GM19240 (cell line): ENCODE data around the gene ADAMTS2.

ENCODE experiments used
- DNase-seq: peaks from one replicate; pipeline ENCODE4 v3.0.0; 2011; ENCODE audit warnings: low spot score; ENCODE audit not compliant: insufficient read length

The ADAMTS2 gene

DNA sequence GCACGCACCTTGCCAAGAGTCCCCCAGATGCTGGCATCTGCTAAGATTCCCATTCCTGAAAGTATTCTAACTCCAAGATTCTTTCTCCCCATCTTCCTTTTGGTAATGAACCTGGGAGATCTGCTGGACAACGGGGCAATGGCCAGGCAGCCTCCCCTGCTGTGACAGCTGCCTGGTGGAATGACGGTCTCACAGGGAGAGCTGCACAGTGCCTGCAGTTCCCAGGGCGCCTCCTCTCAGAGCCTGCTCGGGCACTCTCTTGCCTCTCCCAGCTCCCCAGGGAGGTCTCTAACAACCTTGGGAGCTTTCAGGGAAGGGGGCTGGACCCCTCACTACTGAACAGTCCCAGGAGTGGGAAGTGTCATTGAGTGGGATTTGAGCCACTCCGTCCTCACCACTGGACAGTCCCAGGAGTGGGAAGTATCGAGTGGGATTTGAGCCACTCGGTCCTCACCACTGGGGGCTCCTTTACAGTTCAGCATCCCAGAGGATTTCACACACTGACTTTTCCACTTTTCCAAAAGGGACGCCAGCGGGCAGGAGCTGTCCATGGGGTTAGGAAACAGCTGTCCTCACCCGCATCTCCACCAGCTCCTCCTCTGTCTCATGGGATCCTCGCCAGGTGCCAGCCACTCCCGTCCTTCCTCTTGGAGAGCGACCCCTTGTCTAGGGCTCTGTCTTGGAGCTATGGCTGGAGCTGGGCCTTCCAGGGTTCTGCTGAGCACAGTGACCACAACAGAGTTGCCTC, 65.7 kb downstream of the ADAMTS2 start:
- no peak for DNase-seq

DNA sequence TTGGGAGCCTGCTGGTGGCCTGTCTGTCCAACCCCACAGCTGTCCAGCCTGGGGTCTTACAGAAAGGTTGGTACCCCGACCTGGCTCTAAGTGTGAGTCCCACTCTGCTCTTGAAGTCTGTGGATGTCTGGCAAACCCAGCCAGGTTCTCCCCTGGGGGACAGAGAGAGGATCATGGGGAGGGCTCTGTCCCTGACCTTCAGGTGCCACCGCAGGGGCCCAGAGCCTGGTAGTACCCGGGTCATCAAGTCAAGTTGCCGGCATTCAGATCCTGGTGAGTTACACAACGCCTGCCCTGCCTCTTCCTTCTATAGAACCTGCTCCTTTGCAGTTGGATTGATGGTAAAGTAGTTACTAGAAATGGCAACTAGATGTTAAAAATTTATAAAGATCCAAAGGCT, 66.7 kb downstream of the ADAMTS2 start:
- no peak for DNase-seq

DNA sequence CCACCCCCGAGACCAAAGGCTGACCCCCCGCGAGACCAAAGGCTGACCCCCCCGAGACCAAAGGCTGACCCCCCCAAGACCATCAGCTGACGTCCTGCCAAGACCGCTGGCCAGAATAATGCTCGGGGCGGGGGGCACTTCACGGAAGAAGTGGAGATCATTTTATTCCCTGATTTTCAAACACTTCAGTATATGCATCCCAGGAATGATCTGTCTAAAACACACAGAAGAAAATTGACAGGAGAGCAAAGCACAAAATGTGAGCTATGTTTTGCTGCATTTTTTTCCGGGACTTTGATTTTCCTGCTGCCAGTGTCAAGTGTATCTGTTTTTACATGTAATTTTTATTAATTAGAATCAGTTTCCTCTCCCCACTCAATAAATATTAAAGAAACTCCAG, 67.1 kb downstream of the ADAMTS2 start:
- DNase-seq: no peak

DNA sequence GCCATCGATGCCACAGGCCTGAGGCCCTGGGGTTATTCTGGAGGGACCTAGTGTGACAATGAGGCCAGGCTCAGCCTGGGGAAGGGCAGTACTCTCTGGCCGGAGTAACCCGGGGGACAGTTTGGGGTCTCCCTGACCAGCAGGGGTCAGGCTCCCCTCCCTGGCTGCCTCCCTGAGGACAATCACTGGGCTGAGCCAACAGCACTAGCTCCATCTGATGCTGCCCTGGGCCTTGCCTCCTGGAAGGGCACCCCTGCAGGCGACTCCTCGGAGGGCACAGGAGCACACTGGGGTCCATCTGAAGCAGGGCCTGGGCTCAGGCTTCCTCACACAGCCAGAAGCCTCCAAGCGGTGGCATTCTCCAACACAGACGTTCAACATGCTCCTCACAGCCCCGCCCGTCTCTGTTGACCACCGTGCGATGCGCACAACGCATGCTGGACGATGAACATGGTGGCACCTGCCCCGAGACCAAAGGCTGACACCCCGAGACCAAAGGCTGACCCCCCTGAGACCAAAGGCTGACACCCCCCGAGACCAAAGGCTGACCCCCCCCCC, 68.3 kb downstream of the ADAMTS2 start:
- no peak for DNase-seq

DNA sequence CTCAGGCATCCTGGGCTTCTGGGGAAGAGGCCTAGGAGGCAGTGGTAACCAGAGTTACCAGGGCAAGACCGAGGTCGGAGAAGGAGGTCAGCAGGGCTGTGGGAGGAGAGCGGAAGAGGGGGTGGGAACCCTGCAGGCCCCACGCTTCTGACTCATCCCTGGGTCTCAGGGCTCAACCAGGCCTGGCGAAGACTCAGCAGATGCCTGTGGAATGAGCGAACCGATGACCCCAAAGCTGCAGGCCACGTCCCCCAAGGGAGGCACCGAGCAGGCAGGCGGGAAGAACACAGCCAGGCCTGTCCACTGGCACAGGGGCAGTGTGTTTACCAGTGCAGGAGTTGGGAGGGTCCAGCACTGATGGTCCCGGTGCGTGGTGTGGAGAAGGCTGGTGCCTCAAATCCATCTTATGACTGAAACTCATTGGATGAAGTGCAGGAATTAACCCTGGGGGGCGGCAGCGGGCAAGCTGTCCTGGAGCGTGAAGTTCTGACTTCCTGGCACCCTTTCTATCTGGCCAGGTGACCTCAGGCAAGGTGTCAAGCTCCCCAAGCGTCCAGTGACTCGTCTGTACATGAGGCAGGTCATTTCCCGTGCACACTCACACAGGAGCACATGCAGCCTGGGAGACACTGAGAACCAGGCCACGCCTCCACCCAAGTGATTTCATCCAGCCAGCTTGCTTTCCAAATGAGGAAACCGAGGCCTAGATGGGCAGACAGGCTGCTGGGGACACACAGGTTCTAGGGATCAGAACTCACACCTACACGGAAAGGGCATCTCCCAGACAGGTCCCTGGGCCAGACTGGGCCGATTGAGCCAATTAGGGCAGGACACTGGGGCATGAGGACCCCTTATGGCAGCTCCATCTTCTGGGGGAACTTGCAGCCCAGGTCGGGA, 69.1 kb downstream of the ADAMTS2 start:
- DNase-seq: no peak

DNA sequence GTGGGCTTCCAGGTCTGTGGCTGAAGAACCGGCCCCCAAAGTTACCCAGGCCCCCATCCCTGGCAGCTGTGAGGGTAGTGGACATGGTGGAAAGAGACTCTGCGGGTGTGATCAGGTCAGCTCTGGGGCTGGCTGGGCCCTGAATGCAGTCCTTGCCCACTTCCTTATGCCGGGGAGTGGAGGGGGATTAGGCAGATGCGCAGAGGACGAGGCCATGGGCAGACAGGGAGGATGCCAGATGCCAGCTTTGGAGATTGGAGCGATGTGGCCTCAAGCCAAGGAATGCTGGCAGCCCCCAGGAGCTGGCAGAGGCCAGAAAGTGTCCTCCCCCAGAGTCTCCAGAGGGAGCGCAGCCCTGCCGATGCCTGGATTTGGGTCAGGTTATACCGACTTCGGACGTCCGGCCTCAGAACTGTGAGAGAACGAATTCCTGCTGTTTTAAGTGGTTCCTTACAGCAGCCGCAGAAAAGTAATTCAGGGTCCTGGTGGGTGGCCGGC, 69.8 kb downstream of the ADAMTS2 start:
- no peak for DNase-seq

DNA sequence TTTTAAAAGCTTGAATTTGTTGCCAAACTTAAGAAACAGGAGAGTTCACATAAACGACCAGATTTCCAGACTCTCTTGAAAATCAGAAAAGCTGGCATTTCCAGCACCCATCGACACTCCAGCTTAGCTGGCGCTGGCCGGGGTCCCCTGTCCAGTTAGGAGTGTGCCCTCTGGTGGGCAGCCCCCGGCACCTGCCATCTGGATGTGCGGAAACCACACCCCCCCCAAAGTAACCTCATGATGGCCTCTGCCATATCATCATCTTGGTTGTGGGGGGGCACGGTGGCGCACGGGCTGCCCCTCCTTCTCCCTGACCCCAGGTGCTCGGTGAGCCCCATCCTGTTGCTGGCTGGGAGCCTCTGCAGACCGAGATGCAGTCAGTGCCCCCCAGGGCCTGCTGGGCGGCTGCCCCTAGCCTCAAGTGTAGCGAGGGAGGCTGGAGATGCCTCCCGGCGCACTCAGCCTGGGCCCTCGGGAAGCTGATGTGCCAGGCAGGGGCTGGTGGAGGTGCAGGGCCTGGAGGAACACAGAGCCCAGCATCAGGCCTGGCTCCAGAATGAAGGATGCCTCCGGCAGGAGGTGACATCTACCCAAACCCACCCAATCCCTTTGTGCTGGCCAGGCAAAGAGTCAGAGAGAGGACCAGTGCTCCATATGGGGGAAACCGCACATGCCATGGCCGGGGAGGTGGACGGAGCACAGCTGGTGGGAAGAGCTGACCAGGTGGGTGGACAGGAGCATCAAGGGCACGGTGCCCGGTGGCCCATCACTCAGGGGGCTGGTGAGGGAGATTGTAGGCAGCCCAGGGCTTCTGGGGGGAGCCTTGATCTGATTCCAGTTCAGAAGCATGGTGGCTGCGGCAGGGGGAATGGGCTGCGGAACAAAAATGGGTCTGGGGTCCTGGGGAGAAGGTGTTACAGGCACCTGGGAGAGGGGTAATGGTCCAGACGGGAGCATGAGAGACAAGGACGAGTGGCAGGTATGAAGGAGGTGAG, 70.6 kb downstream of the ADAMTS2 start:
- DNase-seq: no peak

DNA sequence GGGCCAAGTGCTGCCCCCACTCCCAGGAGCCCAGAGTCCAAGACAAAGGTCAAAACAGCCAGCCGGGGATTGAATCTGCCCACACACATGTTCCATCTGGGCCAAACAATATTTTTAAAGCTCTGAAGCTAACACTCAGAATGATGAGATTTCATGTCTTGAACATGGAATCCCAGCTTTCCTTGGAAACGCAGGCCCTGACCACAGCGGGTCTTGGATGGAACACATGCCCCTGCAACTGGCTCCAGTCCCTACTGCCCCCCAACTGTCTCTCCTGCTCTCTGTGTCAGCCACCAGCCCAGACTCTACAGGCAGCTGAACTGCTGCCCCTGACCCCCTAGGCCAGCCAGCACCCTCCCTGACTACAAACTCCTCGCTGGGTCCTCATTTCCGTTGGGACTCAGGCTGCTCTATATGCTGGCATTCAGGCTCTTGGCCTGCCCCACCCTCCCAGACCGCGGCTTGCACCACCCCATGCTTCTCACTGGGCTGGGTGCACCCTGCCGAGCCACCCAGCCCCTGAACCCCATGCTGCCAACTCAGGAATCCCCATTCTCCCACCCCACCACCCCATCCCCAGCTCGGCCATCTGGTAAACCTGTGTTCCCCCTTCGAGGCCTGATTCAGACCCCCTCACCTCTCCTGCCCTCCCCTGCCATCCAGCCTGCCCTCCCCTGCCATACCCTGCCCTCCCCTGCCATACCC, 71.7 kb downstream of the ADAMTS2 start:
- no peak for DNase-seq

DNA sequence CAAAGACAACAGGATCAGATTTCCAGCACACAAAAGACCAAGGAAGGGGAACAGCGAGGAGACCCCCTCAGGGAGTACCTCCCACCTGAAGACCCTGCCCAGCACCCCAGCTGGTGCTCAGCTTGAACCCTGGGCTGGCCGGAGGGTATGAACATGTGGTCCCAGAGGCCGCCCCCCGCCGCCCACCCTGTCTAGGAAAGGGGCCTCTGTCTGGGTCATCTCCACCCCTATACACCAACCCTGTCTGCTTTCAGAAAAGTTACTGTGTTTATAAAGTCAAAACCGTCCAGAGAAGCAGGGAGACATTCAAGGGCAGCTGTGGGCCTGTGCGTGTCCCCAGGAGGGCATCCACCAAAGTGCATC, 72.2 kb downstream of the ADAMTS2 start:
- DNase-seq: no peak

DNA sequence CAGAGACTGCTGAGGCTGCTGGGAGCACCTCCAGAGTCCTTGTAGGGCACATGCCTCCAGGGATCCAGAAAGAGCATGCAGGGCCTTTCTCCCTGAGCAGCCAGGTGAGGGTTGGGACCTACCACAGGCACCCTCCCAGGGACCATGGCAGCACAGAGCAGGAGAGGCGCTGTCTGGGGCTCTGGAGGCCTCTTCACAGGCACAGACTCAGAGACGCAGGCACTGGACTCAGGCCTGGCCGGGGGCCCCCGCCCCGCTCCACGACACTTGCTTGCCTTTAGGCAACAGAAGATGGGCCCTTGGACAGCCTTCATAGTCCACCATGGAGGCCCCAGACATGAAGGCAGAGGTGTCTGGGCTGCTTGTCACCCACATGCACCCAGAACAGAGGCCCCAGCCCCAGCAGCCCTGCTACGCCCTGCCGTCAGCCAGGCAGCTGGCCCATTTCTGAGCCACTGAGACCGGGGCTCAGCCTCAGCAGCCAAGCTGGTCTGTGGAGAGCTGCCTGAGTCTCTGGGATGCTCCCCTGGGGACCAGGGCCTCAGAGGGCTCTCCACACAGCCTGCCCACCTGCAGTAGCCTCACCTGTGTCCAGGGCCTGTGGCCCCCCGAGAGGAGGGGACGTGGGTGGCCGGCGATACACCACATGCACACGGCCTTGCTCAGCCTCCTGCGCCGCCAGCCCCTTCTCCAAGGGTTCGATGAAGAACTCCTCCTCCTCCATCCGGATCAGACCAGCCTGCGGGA, 72.8 kb downstream of the ADAMTS2 start:
- DNase-seq: no peak

DNA sequence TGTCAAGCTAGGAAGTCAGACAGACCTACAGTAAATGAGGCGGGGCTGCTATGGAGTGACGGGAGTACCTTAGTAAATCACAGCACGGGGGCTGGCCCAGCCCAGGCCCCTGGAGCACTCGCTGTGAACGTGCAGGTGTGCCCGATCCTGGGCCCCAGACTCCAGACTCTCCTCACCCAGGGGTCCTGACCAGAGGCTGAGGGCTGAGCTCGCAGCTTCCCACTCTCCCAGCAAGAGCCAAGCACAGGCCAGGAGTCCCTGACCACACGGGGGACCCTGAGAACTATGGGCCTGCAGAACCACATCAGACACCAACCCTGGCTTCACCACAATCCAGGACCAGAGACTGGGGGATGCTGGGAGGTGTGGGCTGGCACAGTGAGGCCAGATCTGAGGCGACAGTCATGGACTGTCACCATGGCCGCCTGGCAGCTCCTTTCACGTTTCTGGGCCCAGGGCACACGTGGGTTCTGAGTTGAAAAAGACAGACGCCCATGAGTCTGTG, 73.4 kb downstream of the ADAMTS2 start:
- DNase-seq: no peak

DNA sequence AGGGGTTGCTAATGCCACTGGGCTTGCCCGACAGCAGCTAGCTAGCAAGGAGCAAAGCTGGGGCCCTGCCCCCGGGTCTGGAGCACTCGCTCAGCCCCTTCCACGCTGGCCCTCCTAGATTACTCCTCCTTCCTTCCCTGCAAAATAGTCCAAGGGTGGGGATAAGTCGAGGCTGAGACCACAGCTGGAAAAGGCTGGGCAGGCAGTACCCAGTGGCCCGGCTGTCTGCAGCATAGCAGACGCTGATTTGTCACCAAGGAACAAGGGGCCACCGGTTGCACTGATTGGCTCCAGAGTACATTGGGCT, 73.9 kb downstream of the ADAMTS2 start:
- DNase-seq: no peak

DNA sequence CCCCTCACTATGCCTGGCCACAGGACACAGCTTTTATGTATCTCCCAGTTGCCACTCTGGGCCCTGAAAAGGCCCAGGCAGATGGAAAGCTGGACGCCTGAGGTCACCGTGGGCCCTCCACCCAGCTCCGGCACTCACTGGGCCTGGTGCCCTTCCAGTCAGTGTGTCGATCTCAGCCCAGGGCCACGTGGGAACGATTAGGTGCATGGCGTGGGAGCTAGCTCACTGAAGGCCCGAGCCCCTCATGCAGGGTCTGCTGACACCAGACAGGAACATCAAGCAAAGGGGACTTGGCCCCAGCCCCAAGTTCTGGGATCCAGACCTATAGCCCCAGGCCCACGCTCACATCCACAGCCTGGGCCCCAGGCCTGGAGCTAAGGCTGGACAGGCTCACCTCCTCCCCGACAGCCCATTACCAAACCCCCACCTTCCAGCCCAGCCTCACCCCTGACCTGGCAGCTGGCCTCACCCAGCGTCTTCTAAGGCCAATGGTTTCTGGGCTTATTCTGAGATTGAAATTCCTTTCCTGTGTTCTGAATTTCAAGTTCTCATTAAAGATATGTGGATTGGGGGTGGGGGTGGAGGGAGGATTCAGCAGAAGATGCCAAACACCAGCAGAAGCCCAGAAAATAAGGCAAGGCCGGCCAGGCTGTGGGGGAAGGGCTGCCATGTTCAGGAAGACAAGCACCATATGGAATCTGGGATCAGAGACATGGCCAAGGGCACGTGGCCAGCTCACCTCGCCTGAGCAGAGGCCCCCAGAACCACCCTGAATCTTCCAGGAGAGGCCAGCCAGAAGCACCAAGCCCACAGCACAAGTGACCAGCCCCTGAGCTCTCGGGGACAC, 74.5 kb downstream of the ADAMTS2 start:
- DNase-seq: no peak

DNA sequence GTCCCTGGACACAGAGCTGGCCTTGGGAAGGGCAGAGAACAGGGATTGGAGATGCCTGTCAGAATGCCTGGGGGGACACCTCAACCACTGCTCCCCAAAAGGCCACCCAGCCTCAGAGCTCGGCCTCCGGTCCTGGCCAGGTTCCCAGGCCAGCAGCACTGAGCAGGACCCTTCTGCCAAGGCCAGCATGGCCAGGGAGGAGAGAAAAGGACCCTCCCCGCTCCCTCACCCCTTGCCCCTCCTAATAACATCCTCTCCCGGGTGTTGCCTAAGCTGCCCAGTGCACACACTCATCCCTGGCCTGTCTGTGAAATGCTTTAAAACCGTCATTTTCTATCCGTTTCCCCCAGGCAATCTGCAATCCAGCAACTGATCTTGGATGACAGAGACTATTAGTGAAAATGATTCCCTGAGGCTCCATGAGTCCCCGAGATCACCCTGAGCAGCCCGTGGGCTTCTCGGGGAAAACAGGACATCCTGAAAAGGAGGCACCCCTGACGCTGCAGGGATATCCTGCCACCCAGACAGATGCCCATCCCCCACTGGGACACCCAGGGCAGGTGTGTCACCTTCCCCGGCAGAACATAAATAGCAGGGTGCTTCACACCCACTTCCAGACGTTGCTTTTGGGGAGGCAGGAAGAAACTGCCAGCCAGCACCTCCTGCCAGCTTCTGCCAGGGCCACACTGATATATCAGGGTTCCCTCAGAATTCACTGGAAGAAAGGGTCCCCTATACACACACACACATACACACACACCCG, 75.3 kb downstream of the ADAMTS2 start:
- DNase-seq: no peak

DNA sequence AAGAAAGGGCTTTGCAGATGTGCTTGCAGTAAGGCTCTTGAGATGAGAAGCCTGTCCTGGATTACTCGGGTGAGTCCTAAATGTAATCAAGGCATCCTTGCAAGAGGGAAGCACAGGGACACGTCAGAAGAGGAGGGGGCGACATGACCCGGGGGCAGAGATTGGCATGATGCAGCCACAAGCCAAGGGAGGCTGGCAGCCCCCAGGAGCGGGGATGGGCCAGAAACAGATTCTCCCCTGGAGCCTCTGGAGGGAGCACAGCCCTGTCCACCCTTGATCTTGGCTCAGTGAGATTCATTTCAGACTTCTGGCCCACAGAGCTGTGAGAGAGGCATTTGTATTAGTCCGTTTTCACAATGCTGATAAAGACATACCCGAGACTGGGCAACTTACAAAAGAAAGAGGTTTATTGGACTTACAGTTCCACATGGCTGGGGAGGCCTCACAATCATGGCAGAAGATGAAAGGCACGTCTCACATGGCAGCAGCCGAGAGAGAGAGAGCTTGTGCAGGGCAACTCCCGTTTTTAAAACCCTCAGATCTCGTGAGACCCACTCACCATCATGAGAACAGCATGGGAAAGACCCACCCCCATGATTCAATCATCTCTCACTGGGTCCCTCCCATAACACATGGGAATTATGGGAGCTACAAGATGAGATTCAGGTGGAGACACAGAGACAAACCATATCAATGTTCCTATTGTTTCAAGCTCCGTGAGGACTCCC, 76.1 kb downstream of the ADAMTS2 start:
- DNase-seq: no peak

DNA sequence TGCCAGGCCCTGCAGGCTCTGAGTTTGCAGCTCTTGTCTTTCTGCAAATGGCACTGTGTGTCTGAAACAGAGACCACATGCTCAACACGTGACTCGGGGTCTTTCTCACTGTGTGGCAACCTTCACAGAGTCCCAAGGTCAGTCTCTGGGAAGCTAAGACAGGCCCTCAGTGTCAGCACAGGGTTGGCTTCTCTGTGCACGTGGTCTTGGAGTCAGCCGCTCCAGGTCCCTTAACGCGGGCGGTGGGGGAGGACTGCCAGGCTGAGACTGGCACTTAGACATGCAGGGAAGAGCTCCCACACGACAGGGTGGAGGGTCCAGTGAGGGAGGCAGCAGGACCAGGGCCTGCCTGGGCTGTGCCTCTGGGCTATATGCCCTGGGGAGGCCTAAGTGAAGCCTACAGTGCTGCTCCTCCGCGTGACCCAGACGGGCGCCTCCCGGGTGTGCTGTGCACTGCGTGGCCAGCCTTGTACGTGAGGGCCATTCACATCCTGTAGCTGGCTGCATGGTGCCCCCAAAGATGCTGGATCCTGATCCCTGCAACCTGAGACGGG, 76.8 kb downstream of the ADAMTS2 start:
- no peak for DNase-seq

DNA sequence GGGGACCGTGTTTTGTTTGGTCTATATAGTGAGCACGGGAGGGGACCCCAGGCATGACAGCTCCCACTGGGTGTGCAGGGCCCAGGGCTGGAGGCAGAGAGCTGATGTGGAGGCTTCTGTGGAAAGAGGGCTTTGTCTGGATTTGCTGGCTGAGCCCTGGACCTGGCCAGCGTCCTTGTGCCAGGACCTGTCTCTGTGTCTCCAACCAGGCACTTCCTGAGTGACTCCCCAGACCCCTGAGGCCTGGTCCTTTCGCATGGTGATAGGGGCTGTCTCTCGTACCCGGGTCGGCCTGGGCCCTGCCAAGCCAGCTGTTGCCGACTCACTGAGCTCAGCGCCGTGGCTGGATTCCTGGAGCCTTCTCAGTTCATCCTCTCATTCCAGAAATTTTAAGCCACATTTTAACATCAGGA, 77.6 kb downstream of the ADAMTS2 start:
- no peak for DNase-seq
